GM19463 (cell line): ENCODE data around the gene PANX3.
"Not testable (repeated sequence)": the region's sequence is repeated elsewhere in the genome, so short reads cannot be mapped to it uniquely, and the experiment has no call there.

Experiments used
- ATAC-seq: cut with Tn5 transposase; IDR thresholded peaks from one replicate; pipeline ENCODE4 v1.9.1; 2021; ENCODE audit warnings: mild to moderate bottlenecking, moderate library complexity; ENCODE audit not compliant: unreplicated experiment

PANX3 gene, protein sequence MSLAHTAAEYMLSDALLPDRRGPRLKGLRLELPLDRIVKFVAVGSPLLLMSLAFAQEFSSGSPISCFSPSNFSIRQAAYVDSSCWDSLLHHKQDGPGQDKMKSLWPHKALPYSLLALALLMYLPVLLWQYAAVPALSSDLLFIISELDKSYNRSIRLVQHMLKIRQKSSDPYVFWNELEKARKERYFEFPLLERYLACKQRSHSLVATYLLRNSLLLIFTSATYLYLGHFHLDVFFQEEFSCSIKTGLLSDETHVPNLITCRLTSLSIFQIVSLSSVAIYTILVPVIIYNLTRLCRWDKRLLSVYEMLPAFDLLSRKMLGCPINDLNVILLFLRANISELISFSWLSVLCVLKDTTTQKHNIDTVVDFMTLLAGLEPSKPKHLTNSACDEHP

GRCh38 chr11:124611064-124611463, at the start of gene PANX3:
Gene PANX3, plus strand, starts transcription at chr11:124611428. Its CDS starts 129 bp downstream, at chr11:124611557.
- ATAC-seq: no peak

DNA sequence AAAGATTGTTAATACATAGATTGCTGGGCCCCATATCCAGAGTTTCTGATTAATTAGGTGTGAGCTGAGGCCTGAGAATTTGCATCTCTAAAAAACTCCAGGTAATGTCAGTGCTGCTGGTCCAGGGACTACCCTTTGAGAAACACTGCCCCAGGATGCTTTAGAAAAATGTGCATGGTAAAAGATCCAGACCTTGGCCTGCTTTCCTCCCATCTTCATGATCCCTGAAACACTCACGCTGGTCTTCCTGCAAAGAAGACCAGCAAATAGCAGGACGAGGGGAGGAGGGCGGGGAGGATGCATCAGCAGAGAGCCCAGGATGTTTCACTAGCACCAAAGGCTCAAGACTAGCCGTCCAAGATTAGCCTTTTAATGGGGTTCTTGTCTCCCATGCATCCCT, 41.5 kb upstream of the PANX3 start, which contains the start of gene OR8A1:
Gene OR8A1, plus strand, starts transcription at position 301 of the 400 bp plus-strand sequence. CDS start 123 bp downstream, outside the sequence.
- no peak for ATAC-seq

DNA sequence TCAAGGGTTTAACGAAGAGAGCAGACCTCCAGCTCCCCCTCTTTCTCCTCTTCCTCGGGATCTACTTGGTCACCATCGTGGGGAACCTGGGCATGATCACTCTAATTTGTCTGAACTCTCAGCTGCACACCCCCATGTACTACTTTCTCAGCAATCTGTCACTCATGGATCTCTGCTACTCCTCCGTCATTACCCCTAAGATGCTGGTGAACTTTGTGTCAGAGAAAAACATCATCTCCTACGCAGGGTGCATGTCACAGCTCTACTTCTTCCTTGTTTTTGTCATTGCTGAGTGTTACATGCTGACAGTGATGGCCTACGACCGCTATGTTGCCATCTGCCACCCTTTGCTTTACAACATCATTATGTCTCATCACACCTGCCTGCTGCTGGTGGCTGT, 41.1 kb upstream of the PANX3 start:
- ATAC-seq: no peak

GRCh38 chr11:124577716-124578427, 33.4 kb upstream of the PANX3 start:
- ATAC-seq: no peak

DNA sequence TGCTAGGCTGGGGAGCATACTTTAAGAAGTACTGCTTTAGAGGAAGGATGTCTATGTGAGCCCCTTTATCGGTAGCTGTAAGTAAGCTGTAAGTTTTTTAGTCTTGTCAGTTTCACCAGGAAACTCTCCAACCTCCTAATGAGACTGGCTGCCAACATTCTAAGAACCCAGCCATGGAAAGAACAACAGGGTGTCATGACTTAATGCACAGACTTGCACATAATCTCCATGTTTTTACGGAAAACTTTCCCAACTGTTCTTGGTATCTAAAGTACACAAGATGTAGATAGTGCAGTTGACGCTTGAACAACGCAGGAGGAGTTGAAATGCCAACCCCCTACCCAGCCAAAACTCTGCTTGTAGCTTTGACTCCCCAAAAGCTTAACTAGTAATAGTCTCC, 32.5 kb upstream of the PANX3 start:
- no peak for ATAC-seq

GRCh38 chr11:124581817-124582216, 29.4 kb upstream of the PANX3 start:
- no peak for ATAC-seq

DNA sequence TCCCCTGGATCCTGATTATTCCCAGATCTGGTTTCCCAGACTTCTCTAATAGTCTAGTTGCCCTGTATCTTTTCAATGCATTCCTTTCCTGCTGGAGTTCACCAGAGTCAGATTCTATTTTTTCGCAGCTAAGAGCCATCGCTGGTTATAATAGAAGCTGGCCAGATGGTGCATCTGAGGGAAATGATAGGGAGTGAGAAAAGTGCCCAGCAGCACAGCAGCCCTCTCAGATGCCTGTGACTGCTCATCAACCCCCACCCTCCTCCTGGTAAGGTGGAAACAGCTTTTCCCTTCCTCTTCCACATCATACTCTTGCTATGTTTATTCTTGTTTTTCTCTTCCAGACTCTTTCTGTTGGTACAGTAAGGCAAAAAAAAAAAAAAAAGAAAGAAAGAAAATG, 28.7 kb upstream of the PANX3 start:
- ATAC-seq: no peak

DNA sequence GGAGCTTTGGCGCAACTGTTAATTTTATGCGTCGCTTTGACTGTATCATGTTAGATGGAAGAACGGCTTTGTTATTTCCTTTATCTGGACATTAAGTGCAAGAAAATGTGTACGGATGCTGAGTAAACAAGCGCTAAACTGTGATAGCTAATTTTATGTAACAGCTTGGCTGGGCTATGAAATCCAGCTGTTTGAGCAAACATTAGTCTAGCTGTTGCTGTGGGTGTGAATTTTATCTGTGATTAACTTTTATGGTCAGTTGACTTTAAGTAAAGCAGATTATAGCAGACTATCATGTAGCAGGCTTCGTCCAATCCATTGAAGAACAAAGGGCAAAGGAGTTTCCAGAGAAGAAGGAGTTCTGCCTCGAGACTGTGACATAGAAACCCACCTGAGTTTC, 27.4 kb upstream of the PANX3 start:
- ATAC-seq: no peak

- ATAC-seq: no peak
These were observed 26.4 kb upstream of the PANX3 start for GRCh38 chr11:124584681-124585372.

GRCh38 chr11:124586238-124586860, 24.9 kb upstream of the PANX3 start:
- ATAC-seq: no peak

- no peak for ATAC-seq
These were observed 19.8 kb upstream of the PANX3 start for GRCh38 chr11:124591430-124591829.

GRCh38 chr11:124592627-124593026, 18.6 kb upstream of the PANX3 start:
- ATAC-seq: no peak

GRCh38 chr11:124595302-124595701, 15.9 kb upstream of the PANX3 start:
- ATAC-seq: no peak

- ATAC-seq: no peak
These were observed 13.6 kb upstream of the PANX3 start for GRCh38 chr11:124597626-124598025.

- ATAC-seq: no peak
These were observed 10.5 kb upstream of the PANX3 start for GRCh38 chr11:124600621-124601320.

GRCh38 chr11:124602193-124602592, 9.0 kb upstream of the PANX3 start:
- no peak for ATAC-seq

- not testable (repeated sequence) for ATAC-seq
These were observed 8.5 kb upstream of the PANX3 start for GRCh38 chr11:124602723-124603122.

DNA sequence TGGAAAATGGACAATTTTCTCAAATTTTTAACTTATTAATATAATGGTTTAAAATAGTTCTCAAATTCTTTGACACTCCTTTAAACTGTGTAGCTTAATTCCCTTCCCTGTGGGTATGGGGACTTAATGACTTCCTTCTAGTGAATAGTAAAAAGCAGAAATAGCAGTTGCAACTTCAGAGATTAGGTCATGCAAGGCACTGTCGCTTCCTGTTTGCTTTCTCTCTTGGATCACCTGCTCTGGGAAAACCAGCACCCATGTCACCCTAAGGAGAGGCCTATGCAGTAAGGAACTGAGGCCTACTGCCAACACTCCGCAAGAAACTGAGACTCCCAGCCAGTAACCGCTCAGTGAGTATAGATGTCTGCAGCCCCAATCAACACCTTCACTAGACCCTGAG, 5.5 kb upstream of the PANX3 start:
- no peak for ATAC-seq

- no peak for ATAC-seq
These were observed 3.1 kb upstream of the PANX3 start for GRCh38 chr11:124608147-124608546.

DNA sequence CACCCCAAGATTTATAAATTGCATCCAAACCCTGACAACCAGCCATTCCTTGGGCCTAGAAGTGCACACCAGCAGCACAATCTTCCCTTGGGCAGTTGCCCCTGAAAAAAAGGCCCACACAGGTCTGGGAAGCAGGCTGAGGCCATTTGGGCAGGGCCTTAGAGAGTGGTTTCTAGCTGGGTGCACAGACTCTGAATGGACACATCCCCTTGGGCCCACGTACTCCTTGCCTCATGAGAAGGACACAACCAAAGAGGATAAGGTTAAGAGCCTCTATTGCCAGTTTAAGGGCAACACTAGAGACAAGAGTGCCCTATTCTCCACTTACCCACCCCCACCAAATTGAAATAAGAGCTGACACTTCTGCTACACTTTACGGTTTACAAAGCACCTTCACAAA, 933 bp upstream of the PANX3 start:
- no peak for ATAC-seq

DNA sequence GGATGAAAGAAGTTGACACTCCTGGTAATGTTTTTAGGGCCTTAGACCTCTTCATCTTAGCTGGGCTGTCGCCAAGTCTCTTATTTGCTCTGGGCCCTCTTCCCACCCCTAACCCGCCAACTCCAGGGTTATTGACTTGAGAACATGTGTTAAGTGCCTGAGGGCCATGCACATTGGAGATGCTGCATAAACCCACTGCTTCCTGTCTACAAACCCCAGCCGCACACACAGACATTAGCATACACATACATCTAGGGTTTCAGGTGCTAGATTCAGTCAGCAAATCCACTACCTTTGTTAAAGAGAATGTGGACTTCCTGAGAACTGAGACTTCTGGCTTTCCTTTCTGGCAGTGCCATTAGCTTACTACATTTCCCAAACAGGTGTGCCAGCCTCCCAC, 817 bp downstream of the PANX3 start:
- no peak for ATAC-seq
